ENCODE data around the gene SUB1. TPM values are rescaled to one million over a fixed set of nuclear protein-coding genes. Genes with fewer than 3 reads are reported as not detected.
"Not testable (repeated sequence)": the region's sequence is repeated elsewhere in the genome, so short reads cannot be mapped to it uniquely, and the experiment has no call there.

SUB1 gene
- total RNA-seq, 1 experiment from 2014 or later: 288 TPM

- Histone ChIP-seq H2BK12ac (ENCODE audit: insufficient read length, low read depth, low read length) (no peak overlapping the region), H3K9me3 (ENCODE audit: control insufficient read depth, low read depth, low read length) (no peaks in the 10 kb centered on the region), H3K4ac (ENCODE audit: low read depth, low read length) (no peak overlapping the region), H2AK5ac (ENCODE audit: insufficient read length, low read length) (no peak overlapping the region), H3K79me2 (ENCODE audit: insufficient read depth, low read length) (no peaks in the 10 kb centered on the region), H2BK5ac (ENCODE audit: insufficient read length, low read length) (no peak overlapping the region), H2BK15ac (ENCODE audit: low read depth, low read length) (no peak overlapping the region), H3K4me2 (ENCODE audit: insufficient read depth, insufficient read length, low read length) (no peak overlapping the region), H3K27ac (ENCODE audit: insufficient read length, low read depth, low read length) (no peak overlapping the region), H2BK20ac (ENCODE audit: low read depth, low read length, poor library complexity, severe bottlenecking) (no peak overlapping the region), H4K20me1 (ENCODE audit: control insufficient read depth, insufficient read depth, insufficient read length) (no peaks in the 10 kb centered on the region), H2BK120ac (ENCODE audit: low read depth, low read length, poor library complexity, severe bottlenecking) (no peak overlapping the region), H3K56ac (ENCODE audit: insufficient read length, low read depth, low read length) (no peak overlapping the region), H2AFZ (ENCODE audit: low read length) (no peak overlapping the region), H3K23me2 (ENCODE audit: insufficient read length, low read depth, low read length, poor library complexity, severe bottlenecking) (no peaks in the 10 kb centered on the region), H3K79me1 (ENCODE audit: insufficient read depth, low read depth, low read length, poor library complexity, severe bottlenecking) (no peaks in the 10 kb centered on the region), H3K14ac (ENCODE audit: insufficient read depth, low read length) (no peak overlapping the region), H3K27me3 (ENCODE audit: insufficient read depth, low read length) (no peaks in the 10 kb centered on the region), H4K91ac (ENCODE audit: insufficient read length, low read depth, low read length) (no peak overlapping the region), H3K4me1 (ENCODE audit: insufficient read depth, low read length) (no peaks in the 10 kb centered on the region; the same call in 1 of the 2 replicates), H3K18ac (ENCODE audit: insufficient read length, low read depth, low read length) (no peak overlapping the region), H3T11ph (ENCODE audit: low read length) (no peak overlapping the region), H3K9ac (ENCODE audit: extremely low read depth, insufficient read length, low read length) (no peak overlapping the region), H4K8ac (replicated peaks; ENCODE audit: insufficient read length, low read depth, low read length) (no peak overlapping the region), H4K5ac (ENCODE audit: insufficient read length, low read depth, low read length) (no peak overlapping the region), H3K23ac (ENCODE audit: insufficient read length, low read depth, low read length) (no peak overlapping the region)
- Mint-ChIP-seq H3K36me3 (ENCODE audit: insufficient read depth in 1 of 3, low read depth in 3 of 3) (peaks cover 0 to 4% (median 2%) of the 10 kb centered on the region in 3 experiments; a peak in 3 of 7 replicates), H3K27me3 (ENCODE audit: low read depth) (peaks cover 12% of the 10 kb centered on the region), H3K9me3 (peaks cover 6 to 12% of the 10 kb centered on the region in 2 experiments; a peak in 2 of 5 replicates), H3K4me3 (no peak overlapping the region), H3K4me1 (peaks cover 6 to 9% of the 10 kb centered on the region in 2 experiments), H3K27ac (no peak overlapping the region)
- no peak for TF ChIP-seq CTCF (conservative IDR thresholded peaks at IDR 0.05)
- no peak for DNase-seq
- no CpG with 5 or more reads among the region's 10 CpGs for WGBS (ENCODE audit: extremely low coverage, insufficient read length, low lambda C conversion rate)
Observed at GRCh38 chr5:32552936-32553335, 32.4 kb upstream of the SUB1 start.

- H3K56ac ChIP-seq (ENCODE audit: insufficient read length, low read depth, low read length); H3T11ph ChIP-seq (ENCODE audit: low read length): not testable (repeated sequence)
- H3K4me1 Mint-ChIP-seq: peaks cover 9 to 12% of the 10 kb centered on the region in 2 experiments
Observed at GRCh38 chr5:32554181-32554780, 31.1 kb upstream of the SUB1 start.

More at GRCh38 chr5:32554181-32554780, 31.1 kb upstream of the SUB1 start:
- not testable (repeated sequence) for H2BK5ac ChIP-seq (ENCODE audit: insufficient read length, low read length); DNase-seq; H2BK15ac ChIP-seq (ENCODE audit: low read depth, low read length); H3K14ac ChIP-seq (ENCODE audit: insufficient read depth, low read length); H3K27ac Mint-ChIP-seq; H3K18ac ChIP-seq (ENCODE audit: insufficient read length, low read depth, low read length); H3K4me1 ChIP-seq (ENCODE audit: insufficient read depth, low read length); H4K20me1 ChIP-seq (ENCODE audit: control insufficient read depth, insufficient read depth, insufficient read length); H3K4me2 ChIP-seq (ENCODE audit: insufficient read depth, insufficient read length, low read length); H2AK5ac ChIP-seq (ENCODE audit: insufficient read length, low read length); H3K9me3 ChIP-seq (ENCODE audit: control insufficient read depth, low read depth, low read length); H2BK120ac ChIP-seq (ENCODE audit: low read depth, low read length, poor library complexity, severe bottlenecking); H3K36me3 Mint-ChIP-seq (ENCODE audit: insufficient read depth in 1 of 3, low read depth in 3 of 3); H3K4me3 Mint-ChIP-seq; H3K79me2 ChIP-seq (ENCODE audit: insufficient read depth, low read length); H2AFZ ChIP-seq (ENCODE audit: low read length); H3K27ac ChIP-seq (ENCODE audit: insufficient read length, low read depth, low read length); H3K4ac ChIP-seq (ENCODE audit: low read depth, low read length); H4K5ac ChIP-seq (ENCODE audit: insufficient read length, low read depth, low read length); H3K79me1 ChIP-seq (ENCODE audit: insufficient read depth, low read depth, low read length, poor library complexity, severe bottlenecking); H4K8ac ChIP-seq (replicated peaks; ENCODE audit: insufficient read length, low read depth, low read length); H4K91ac ChIP-seq (ENCODE audit: insufficient read length, low read depth, low read length); H2BK20ac ChIP-seq (ENCODE audit: low read depth, low read length, poor library complexity, severe bottlenecking); H2BK12ac ChIP-seq (ENCODE audit: insufficient read length, low read depth, low read length); H3K23me2 ChIP-seq (ENCODE audit: insufficient read length, low read depth, low read length, poor library complexity, severe bottlenecking); H3K27me3 ChIP-seq (ENCODE audit: insufficient read depth, low read length); H3K9ac ChIP-seq (ENCODE audit: extremely low read depth, insufficient read length, low read length); H3K23ac ChIP-seq (ENCODE audit: insufficient read length, low read depth, low read length)
- Mint-ChIP-seq H3K9me3 (peaks cover 6 to 12% of the 10 kb centered on the region in 2 experiments; a peak in 2 of 5 replicates), H3K27me3 (ENCODE audit: low read depth) (peaks cover 12% of the 10 kb centered on the region)
- WGBS (ENCODE audit: extremely low coverage, insufficient read length, low lambda C conversion rate): no CpG with 5 or more reads among the region's 2 CpGs

Measured in H9 (cell line).